DND-41 (cell line): Measurements from ENCODE around the gene CDH5.

Experiments
- ATAC-seq: fragments of 200-7000 bp; cut with Tn5 transposase; 3 replicates; pipeline ENCODE4 v1.9.1; 2021; ENCODE audit warnings: low read depth; ENCODE audit not compliant: insufficient read depth
- DNase-seq: peaks from one replicate; pipeline ENCODE4 v3.0.0-alpha.2; 2020
- H2AFZ ChIP-seq: 2 replicates; pipeline ENCODE4 v1.6.0; 2012; ENCODE audit warnings: low read depth, low read length
- H3K27ac ChIP-seq: 2 replicates; pipeline ENCODE4 v1.5.1; 2012; ENCODE audit warnings: low read length, inconsistent platforms
- H3K27me3 ChIP-seq: fragments of 200-600 bp; sonication (generic); 2 replicates; pipeline ENCODE4 v1.6.0; 2012; ENCODE audit warnings: low read length, mild to moderate bottlenecking, inconsistent platforms; ENCODE audit not compliant: insufficient read depth, poor library complexity
- H3K36me3 ChIP-seq: 2 replicates; pipeline ENCODE4 v1.5.1; 2012; ENCODE audit warnings: low read length, inconsistent platforms; ENCODE audit not compliant: insufficient read depth
- H3K4me1 ChIP-seq: 2 replicates; pipeline ENCODE4 v1.5.1; 2012; ENCODE audit warnings: mild to moderate bottlenecking, low read length; ENCODE audit not compliant: insufficient read depth
- H3K4me2 ChIP-seq: 2 replicates; pipeline ENCODE4 v1.6.0; 2012; ENCODE audit warnings: mild to moderate bottlenecking, moderate library complexity, low read length, inconsistent platforms; ENCODE audit not compliant: insufficient read depth
- H3K4me3 ChIP-seq, 2 experiments: fragments of 200-600 bp in 1 of 2; shearing (Covaris generic) in 1 of 2; 2 replicates each; pipeline ENCODE4 v1.5.1; 2012 to 2016; ENCODE audit warnings: inconsistent platforms in 2 of 2, low read length in 2 of 2, mild to moderate bottlenecking in 2 of 2, low read depth in 1 of 2, moderate library complexity in 1 of 2
- H3K79me2 ChIP-seq: 2 replicates; pipeline ENCODE4 v1.6.0; 2012; ENCODE audit warnings: low read length, inconsistent platforms; ENCODE audit not compliant: insufficient read depth
- H3K9ac ChIP-seq: 2 replicates; pipeline ENCODE4 v1.6.0; 2012; ENCODE audit warnings: low read depth, mild to moderate bottlenecking, inconsistent platforms, low read length, moderate library complexity
- H3K9me3 ChIP-seq: 2 replicates; pipeline ENCODE4 v1.5.1; 2012; ENCODE audit warnings: low read length, moderate library complexity, mild to moderate bottlenecking, inconsistent platforms; ENCODE audit not compliant: insufficient read depth, severe bottlenecking
- H4K20me1 ChIP-seq: 2 replicates; pipeline ENCODE4 v1.6.0; 2012; ENCODE audit warnings: low read length; ENCODE audit not compliant: insufficient read depth
- CTCF ChIP-seq: IDR thresholded peaks from 2 replicates; pipeline ENCODE4 v1.5.1; 2012; ENCODE audit warnings: borderline replicate concordance, low read length, moderate library complexity, mild to moderate bottlenecking; ENCODE audit not compliant: poor library complexity, severe bottlenecking; ENCODE audit errors: extremely low read depth
- EZH2 ChIP-seq: IDR thresholded peaks from 3 replicates; pipeline ENCODE4 v1.6.1; 2012; ENCODE audit warnings: borderline replicate concordance, low read depth, mild to moderate bottlenecking, moderate library complexity, low read length, inconsistent platforms; ENCODE audit not compliant: severe bottlenecking

Gene CDH5

DNA sequence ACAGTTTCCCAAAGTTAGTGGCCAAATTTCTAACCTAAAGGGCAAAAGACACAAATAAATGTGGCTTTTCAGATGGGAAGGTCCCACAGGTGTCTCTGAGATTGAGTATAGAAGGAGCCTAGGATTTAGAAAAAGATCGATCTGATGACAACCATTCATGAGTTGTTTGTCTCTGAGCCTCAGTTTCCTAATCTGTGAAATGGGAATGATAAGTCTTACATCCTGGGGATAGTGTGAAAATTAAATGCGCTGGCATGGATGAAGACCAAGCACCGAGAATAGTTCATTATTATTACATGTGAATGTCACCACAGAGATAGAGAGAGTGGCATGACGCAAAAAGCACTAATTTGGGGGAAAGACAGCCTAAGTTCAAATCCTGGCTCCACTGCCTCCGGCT, 7.2 kb downstream of the CDH5 start:
- TF ChIP-seq CTCF (no peak), EZH2 (no peak)
- Histone ChIP-seq H3K4me2 (no peak overlapping the region), H3K4me3 (no peak overlapping the region), H3K27ac (no peak overlapping the region), H3K36me3 (no peaks in the 10 kb centered on the region), H3K79me2 (no peaks in the 10 kb centered on the region), H3K9ac (no peak overlapping the region), H3K4me1 (no peaks in the 10 kb centered on the region), H2AFZ (no peak overlapping the region), H3K9me3 (no peaks in the 10 kb centered on the region), H4K20me1 (no peaks in the 10 kb centered on the region), H3K27me3 (no peaks in the 10 kb centered on the region)
- no peak for DNase-seq
- ATAC-seq: no peak

GRCh38 chr16:66374176-66374575, 7.7 kb downstream of the CDH5 start:
- H3K4me2 ChIP-seq: no peak overlapping the region
- no peak for ATAC-seq
- H3K9me3 ChIP-seq: no peaks in the 10 kb centered on the region
- H3K36me3 ChIP-seq: no peaks in the 10 kb centered on the region
- H3K27me3 ChIP-seq: no peaks in the 10 kb centered on the region
- H3K27ac ChIP-seq: no peak overlapping the region
- H3K79me2 ChIP-seq: no peaks in the 10 kb centered on the region
- no peak for DNase-seq
- H2AFZ ChIP-seq: no peak overlapping the region
- H4K20me1 ChIP-seq: no peaks in the 10 kb centered on the region
- TF ChIP-seq CTCF: no peak
- TF ChIP-seq EZH2: no peak
- no peak overlapping the region for H3K9ac ChIP-seq
- no peaks in the 10 kb centered on the region for H3K4me1 ChIP-seq
- no peak overlapping the region for H3K4me3 ChIP-seq

- ATAC-seq (no peak), DNase-seq (no peak)
- Histone ChIP-seq H3K4me2 (no peak overlapping the region), H4K20me1 (no peaks in the 10 kb centered on the region), H3K27ac (no peak overlapping the region), H3K36me3 (no peaks in the 10 kb centered on the region), H3K9ac (no peak overlapping the region), H3K9me3 (no peaks in the 10 kb centered on the region), H2AFZ (no peak overlapping the region), H3K79me2 (no peaks in the 10 kb centered on the region), H3K27me3 (no peaks in the 10 kb centered on the region), H3K4me3 (no peak overlapping the region), H3K4me1 (no peaks in the 10 kb centered on the region)
- TF ChIP-seq CTCF (no peak), EZH2 (no peak)
Measured at GRCh38 chr16:66375451-66375850, 9.0 kb downstream of the CDH5 start.

DNA sequence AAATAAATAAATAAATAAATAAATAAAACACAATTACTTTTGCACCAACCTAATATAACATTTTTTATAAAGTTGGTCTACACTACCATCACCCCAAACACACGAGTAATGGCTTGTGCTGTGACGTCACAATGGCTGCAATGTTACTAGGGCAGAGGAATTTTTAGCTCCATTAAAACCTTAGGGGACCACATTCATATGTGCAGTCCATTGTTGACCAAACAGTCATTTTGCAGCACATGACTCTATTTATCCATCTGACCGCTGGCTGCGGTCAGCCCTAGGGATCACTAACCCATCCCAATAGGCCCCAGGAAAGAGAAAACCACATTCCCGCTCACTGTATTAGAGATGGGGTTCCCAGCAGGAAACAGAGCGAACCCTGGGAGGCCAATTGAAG, 9.6 kb downstream of the CDH5 start:
- H3K4me3 ChIP-seq: no peak overlapping the region
- H3K79me2 ChIP-seq: no peaks in the 10 kb centered on the region
- no peaks in the 10 kb centered on the region for H3K27me3 ChIP-seq
- no peak for ATAC-seq
- no peaks in the 10 kb centered on the region for H4K20me1 ChIP-seq
- no peak overlapping the region for H3K27ac ChIP-seq
- H3K9ac ChIP-seq: no peak overlapping the region
- H3K9me3 ChIP-seq: no peaks in the 10 kb centered on the region
- no peaks in the 10 kb centered on the region for H3K4me1 ChIP-seq
- no peaks in the 10 kb centered on the region for H3K36me3 ChIP-seq
- no peak for DNase-seq
- H3K4me2 ChIP-seq: no peak overlapping the region
- TF ChIP-seq EZH2 (no peak), CTCF (no peak)
- H2AFZ ChIP-seq: no peak overlapping the region
